HG03064 (cell line): ENCODE results near the gene JAK2.
"Not testable (repeated sequence)": the region's sequence is repeated elsewhere in the genome, so short reads cannot be mapped to it uniquely, and the experiment has no call there.

Experiments
- ATAC-seq: cut with Tn5 transposase; IDR thresholded peaks from one replicate; pipeline ENCODE4 v1.9.1; 2021; ENCODE audit warnings: low read depth; ENCODE audit not compliant: unreplicated experiment

Gene JAK2

DNA sequence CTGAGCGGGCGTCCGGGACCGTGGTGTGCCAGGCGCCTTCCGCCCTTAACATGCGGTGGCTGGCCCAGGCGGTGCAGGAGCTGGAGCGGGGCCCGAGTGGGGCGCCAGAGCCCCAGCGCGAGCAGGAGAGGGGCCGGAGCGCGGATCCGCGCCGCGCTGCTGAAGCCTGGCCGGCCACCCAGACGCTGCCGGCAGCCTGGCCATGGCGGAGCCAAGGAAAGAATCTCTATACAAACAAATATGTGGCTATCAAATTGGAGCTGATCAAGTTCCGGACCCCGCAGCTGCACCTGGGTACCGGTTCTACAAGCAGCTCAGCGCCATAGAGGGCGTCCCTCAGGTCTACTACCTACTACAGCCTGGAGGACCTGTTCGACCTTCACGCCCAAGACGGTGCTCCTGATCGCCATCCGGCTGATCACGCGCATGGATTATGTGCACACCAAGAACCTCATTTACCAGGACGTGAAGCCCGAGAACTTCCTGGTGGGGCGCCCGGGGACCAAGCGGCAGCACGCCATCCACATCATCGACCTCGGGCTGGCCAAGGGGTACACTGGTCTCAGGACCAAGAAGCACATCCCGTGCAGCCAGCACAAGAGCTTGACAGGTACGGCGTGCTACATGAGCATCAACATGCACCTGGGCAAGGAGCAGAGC, 55.8 kb downstream of the JAK2 start:
- no peak for ATAC-seq

DNA sequence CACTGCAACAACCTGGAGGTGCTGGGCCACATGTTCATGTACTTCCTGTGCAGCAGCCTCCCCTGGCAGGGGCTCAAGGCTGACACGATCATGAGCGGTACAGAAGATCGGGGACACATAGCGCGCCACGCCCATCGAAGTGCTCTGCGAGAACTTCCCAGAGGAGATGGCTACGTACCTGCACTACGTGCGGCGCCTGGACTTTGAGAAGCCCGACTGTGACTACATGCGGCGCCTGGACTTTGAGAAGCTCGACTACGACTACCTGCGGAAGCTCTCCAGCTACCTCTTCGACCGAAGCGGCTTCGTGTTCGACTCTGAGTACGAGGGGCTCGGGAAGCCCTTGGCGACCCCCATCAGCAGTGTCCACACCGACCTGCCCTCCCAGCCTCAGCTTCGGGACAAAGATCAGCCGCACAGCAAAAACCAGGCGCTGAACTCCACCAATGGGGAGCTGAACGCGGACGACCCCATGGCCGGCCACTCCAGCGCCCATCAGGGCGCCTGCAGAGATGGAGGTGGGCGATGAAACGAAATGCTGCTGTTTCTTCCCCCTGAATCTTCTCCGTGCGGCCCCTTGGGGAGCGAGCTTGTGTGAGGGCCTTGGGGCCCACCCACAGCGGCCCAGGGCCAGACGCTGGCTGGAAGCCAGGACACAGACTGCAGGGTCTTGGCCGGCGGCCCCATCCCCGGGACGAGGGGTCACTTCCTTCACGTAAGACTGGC, 56.5 kb downstream of the JAK2 start:
- no peak for ATAC-seq

DNA sequence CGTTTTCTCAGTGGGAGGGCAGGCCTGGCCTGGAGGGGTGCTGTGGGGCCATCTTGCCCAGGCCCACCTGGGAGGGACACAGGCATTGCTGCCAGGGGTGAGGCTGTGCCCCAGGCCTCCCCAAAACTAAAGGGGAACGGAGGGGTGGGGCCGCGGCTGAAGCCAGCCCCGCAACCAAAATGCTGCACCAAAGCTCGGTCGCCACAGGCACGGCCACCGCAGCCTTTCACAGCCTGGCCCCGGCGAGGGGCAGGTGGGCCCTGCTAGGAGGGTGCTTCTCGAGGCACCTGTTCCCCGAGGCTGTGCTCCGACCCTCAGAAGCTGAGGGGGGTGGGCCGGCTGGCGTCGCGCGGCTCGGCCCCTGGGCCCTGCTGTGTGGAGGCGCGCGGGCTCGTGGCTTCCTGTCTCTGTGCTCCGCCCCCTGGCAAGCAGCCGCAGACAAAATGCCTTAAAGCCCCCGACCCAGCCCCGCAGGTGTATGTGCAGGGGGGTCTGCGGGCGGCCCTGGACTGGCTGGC, 57.6 kb downstream of the JAK2 start:
- no peak for ATAC-seq

DNA sequence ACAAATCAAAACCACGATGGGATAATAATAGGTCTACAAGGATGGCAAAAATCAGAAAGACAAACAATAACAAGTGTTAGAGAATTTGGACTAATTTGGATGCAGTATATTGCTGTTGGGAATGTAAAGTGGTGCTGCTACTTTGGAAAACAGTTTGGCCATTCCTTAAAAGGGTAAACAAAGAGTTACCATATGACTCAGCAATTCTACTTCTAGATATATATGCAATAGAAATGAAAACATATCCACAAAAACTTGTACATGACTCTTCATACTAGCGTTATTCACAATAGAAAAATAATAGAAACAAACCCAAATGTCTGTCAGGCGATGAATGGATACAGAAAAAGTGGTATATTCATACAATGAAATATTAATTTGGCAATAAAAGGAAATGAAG, 58.3 kb downstream of the JAK2 start:
- no peak for ATAC-seq

DNA sequence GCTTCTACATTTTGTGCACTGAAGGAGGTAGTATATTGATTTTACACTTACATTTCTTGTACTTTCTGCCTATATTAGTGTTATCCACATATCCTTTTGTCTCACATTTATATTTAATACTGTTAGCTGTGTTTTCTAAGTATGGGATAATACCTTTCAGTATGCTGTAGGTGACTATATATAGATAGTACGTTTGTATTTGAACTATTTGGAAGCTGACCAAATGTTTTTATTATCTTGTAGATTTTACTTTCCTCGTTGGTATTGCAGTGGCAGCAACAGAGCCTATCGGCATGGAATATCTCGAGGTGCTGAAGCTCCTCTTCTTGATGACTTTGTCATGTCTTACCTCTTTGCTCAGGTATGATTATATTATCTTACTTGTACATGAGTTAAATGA, 59.1 kb downstream of the JAK2 start:
- ATAC-seq, result no peak

DNA sequence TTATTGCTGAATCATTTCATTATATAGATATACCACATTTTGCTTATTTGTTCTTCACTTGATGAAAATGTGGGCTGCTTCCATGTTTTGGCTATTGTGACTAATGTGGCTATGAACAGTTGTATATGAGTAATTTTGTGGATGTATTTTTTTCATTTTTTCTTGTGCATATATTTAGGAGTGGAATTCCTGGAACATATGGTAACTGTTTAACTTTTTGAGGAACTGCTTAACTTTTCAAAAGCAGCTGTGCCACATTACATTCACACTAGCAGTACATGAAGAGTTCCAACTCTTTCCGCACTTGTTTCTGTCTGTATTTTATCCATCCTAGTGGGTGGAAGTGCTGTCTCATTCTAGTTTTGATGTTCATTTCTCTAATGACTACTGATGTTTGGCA, 67.8 kb downstream of the JAK2 start:
- ATAC-seq, result no peak

DNA sequence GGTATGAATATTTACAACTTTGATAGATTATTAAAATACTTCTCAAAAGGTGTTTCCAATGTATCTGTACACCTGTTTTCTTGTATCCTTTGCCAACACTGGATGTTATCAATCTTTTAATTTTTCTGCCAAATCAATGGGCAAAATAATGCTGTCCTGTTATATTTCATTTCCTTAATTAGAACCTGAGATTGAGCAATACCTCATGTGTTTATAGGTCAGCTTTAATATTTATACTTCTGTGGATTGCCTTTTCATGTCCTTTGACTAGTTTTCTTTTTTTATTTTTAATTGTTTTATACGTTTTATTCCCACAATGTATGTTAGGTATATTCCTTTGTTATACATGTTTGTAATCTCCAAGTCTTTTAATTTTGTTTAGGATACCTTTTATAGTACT, 77.6 kb downstream of the JAK2 start:
- ATAC-seq, result no peak

DNA sequence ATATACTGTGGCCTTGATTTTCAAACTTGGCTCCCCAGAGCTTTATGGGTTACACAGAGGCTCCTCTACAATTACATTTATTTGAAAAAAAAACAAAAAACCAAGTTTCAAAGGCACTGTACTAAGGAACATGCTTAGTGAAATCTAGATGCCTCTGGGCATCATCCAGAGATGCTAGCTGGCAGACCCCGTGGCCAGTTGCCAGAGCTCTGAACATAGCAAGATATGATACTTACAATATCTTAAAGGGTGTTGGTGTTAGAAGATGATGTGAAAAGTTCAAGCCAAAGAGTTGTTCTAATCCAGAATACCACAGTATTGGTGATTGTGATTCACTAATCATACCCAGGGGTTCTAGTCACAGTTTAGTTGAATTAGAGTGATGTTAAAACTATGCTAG, 87.8 kb downstream of the JAK2 start:
- no peak for ATAC-seq

DNA sequence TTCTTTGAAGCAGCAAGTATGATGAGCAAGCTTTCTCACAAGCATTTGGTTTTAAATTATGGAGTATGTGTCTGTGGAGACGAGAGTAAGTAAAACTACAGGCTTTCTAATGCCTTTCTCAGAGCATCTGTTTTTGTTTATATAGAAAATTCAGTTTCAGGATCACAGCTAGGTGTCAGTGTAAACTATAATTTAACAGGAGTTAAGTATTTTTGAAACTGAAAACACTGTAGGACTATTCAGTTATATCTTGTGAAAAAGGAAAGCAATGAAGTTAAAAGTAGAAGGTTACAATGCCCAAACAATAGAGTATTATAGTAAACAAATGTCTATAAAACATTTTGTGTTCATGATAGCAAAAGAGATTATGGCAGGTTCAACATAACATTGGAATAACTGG, 88.6 kb downstream of the JAK2 start:
- ATAC-seq, result no peak

DNA sequence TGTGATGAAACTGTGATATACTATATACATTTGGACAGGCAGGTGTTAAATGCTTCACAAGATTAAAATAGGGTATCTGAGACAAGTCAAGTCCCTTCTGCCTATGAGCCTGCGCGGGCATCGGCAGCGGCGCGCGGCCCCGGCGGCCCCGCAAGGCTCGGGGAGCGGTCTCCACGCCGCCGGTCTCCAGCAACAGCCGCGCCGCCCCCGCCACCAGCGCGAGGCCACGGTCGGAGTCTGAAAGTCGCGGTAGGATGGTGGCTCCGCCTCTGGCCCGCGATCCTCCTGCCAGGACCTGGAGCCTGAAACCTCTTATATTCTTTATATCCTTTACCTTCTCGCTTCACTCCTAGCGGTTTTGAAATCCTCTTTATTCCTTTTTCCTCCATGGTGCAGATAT, 100.9 kb downstream of the JAK2 start:
- ATAC-seq, result no peak

DNA sequence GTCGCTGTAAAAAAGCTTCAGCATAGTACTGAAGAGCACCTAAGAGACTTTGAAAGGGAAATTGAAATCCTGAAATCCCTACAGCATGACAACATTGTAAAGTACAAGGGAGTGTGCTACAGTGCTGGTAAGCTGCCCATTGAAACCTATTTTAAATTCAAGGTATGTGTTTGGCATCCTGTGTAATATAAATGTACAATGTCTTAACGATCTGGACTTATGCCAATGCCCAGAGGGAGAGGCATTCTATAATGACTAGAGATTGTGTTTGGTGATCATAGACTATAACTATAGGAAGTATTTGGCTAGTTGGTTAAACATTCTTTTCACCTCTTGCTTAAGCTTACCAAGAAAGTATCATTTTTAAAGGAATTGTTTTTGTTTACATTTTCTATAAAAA, 104.7 kb downstream of the JAK2 start:
- ATAC-seq, result no peak

DNA sequence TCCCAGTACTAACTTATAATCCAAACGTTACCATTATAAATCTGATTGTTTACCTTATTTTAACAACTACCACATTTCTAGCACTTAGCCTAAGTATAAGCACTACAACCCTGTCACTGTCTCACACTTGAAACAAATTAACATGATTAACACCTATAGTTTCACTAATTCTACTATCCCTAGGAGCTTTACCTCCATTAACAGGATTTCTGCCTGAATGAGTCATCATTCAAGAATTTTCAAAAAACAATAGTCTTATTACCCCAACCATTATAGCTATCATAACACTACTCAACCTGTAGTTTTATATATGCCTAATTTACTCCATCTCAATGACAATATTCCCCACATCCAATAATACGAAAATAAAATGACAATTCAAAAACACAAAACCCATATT, 110.7 kb downstream of the JAK2 start:
- no peak for ATAC-seq

DNA sequence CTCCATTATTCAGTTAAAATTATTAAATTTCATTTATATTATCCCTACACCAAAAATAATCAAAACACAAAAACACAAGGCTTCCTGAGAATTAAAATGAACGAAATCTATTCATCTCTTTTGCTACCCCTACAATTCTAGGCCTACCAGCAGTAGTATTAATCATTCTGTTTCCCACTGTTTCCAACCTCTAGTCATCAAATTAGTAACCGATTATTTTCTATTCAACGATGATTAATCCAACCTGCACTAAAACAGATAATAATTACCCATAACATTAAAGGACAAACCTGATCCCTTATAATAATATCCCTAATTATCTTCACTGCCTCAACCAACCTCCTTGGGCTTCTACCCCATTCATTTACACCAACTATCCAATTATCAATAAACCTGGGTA, 114.4 kb downstream of the JAK2 start:
- ATAC-seq, result no peak

DNA sequence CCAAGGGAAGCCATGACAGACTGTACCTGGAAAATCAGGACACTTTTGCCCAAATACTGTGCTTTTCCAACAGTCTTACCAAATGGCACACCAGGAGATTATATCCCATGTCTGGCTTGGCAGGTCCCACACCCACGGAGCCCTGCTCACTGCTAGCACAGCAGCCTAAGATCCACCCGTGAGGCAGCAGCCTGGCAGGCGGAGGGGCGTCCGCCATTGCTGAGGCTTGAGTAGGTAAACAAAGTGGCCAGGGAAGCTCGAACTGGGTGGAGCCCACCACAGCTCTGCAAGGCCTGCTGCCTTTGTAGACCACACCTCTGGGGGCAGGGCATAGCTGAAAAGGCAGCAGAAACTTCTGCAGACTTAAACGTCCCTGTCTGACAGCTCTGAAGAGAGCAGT, 116.1 kb downstream of the JAK2 start:
- not testable (repeated sequence) for ATAC-seq

DNA sequence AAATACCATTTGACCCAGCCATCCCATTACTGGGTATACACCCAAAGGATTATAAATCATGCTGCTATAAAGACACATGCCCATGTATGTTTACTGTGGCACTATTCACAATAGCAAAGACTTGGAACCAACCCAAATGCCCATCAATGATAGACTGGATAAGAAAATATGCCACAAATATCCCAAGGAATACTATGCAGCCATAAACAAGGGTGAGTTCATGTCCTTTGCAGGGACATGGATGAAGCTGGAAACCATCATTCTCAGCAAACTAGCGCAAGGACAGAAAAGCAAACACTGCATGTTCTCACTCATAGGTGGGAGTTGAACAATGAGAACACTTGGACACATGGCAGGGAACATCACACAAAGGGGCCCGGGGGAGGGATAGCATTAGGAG, 121.4 kb downstream of the JAK2 start:
- not testable (repeated sequence) for ATAC-seq

DNA sequence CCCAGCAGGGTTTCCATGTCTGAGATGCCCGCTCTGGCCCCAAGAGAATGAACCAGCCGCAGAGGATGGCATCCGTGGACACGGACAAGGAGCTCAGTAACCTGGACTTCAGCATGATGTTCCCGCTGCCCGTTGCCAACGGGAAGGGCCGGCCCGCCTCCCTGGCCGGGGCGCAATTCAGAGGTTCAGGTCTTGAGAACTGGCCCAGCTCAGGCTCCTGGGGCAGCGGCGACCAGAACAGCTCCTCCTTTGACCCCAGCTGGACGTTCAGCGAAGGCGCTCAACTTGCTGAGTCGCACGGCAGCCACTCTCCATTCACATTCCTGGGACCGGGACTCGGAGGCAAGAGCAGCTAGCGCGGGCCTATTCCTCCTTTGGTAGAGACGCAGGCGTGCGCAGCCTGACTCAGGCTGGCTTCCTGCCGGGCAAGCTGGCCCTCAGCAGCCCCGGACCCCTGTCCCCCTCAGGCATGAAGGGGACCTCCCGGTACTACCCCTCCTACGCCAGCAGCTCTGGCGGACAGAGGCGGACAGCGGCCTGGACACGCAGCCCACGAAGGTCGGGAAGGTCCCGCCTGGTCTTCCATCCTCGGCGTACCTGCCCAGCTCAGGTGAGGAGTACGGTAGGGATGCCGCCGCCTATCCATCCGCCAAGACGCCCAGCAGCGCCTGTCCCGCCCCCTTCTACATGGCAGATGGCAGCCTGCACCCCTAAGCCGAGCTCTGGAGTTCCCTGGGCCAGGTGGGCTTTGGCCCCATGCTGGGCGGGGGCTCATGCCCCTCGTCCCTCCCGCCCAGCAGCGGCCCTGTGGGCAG, 126.0 kb downstream of the JAK2 start:
- no peak for ATAC-seq

DNA sequence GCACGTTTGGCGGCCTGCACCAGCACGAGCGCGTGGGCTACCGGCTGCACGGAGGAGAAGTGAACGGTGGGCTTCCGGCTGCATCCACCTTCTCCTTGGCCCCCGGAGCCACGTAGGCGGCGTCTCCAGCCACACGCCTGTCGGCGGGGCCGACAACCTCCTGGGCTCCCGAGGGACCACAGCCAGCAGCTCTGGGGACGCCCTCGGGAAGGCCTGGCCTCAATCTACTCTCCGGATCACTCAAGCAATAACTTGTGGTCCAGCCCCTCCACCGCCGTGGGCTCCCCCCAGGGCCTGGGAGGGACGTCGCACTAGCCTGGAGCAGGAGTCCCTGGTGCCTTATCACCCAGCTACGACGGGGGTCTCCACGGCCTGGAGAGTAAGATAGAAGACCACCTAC, 126.6 kb downstream of the JAK2 start:
- ATAC-seq, result no peak

DNA sequence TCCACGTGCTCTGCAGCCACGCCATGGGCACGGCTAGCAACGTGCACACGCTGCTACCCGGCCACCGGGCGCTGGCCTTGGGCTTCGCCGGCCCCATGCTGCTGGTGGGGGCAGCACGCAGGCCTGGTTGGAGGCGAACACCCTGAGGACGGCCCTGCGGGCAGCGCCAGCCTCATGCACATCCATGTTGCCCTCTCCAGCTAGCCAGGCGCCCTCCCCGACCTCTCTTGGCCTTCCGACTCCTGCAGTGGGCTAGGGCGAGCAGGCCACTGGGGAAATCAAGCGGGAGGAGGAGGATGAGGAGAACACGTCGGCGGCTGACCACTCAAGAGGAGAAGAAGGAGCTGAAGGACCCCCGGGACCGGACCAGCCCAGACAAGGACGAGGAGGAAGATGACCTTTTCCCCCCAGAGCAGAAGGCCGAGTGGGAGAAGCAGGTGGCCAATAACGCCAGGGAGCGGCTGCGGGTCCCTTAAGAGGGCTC, 127.1 kb downstream of the JAK2 start:
- ATAC-seq, result no peak

DNA sequence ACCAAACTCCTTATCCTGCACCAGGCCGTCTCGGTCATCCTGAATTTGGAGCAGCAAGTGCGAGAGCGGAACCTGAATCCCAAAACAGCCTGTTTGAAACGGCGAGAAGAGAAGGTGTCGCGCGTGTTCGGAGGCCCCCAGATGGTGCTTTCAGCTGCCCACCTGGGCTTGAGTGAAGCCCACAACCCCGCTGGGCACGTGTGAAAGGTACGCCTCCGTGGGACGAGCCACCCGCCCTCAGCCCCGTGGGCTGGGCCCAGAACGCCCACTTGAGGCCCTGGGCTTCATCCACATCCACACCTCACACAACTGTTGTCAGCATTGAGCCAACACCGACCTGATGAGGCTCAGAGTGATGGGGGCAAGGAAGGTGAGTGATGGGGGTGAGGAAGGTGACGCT, 127.6 kb downstream of the JAK2 start:
- ATAC-seq, result no peak

DNA sequence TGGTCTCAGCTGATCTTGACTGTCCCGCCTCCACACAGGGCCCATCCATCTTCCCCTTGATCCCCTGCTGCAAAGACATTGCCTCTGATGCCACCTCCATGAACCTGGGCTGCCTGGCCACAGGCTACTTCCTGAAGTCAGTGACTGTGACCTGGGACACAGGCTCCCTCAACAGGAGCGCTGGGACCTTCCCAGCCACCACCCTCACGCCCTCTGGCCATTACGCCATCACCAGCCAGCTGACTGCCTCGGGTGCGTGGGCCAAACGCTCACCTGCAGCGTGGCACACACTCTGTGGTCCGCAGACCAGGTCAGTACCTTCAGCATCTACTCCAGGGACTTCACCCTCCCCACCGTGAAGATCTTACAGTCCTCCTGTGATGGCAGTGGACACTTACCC, 128.5 kb downstream of the JAK2 start:
- no peak for ATAC-seq

DNA sequence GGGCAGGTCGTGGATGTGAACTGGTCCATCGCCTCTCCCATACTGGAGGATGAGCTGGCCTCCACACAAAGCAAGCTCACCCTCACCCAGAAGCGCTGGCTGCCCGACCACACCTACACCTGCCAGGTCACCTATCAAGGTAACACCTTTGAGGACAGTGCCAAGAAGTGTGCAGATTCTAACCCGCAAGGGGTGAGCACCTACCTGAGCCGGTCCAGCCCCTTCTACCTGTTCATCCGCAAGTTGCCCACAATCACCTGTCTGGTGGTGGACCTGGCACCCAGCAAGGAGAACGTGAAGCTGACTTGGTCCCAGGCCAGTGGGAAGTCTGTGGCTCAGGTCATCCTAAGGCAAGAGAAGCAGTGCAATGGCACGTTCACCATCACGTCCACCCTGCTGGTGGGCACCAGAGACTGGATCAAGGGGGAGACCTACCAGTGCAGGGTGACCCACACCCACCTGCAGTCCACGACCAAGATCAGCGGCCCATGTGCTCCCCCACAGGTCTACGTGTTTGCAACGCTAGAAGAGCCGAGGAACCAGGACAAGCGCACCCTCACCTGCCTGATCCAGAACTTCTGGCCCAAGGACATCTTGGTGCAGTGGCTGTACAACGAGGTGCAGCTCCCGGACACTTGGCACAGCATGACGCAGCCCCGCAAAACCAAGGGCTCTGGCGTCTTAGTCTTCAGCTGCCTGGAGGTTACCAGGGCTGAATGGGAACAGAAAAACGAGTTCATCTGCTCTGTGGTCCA, 129.1 kb downstream of the JAK2 start:
- no peak for ATAC-seq
